HG03571 (cell line): Measurements from ENCODE around the gene CATSPERD.

Experiments used
- ATAC-seq: cut with Tn5 transposase; IDR thresholded peaks from one replicate; pipeline ENCODE4 v1.9.1; 2021; ENCODE audit not compliant: unreplicated experiment

The CATSPERD gene

GRCh38 chr19:5784581-5785147 is 64.2 kb downstream of the CATSPERD start, which contains the start of gene PRR22:
Gene PRR22, minus strand, starts transcription at chr19:5784746. Its CDS starts 86 bp downstream, at chr19:5784660.
- no peak for ATAC-seq

GRCh38 chr19:5785423-5785822 is 65.0 kb downstream of the CATSPERD start:
- ATAC-seq, result no peak

GRCh38 chr19:5786593-5787408 is 66.4 kb downstream of the CATSPERD start:
- no peak for ATAC-seq

GRCh38 chr19:5787409-5788182 is 67.2 kb downstream of the CATSPERD start:
- no peak for ATAC-seq

DNA sequence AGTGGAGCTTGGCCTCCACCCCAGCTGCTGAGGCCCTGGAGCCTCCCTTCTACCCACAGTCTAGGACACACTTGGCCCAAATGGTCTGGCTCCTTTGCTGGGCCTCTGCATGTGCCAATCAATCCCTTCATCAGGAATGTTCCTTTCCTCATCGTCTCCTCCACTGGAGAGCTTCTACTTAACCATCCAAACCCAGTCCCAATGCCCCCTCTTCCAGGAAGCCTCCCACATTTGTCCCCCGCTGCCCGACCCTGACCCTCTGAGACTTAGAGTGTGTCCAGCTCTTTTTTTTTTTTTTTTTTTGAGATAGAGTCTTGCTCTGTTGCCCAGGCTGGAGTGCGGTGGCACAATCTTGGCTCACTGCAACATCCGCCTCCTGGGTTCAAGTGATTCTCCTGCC is 68.0 kb downstream of the CATSPERD start:
- ATAC-seq, result no peak

GRCh38 chr19:5789351-5789761 is 68.9 kb downstream of the CATSPERD start:
- ATAC-seq, result no peak

- no peak for ATAC-seq
These were observed 69.6 kb downstream of the CATSPERD start for GRCh38 chr19:5789886-5790558.

DNA sequence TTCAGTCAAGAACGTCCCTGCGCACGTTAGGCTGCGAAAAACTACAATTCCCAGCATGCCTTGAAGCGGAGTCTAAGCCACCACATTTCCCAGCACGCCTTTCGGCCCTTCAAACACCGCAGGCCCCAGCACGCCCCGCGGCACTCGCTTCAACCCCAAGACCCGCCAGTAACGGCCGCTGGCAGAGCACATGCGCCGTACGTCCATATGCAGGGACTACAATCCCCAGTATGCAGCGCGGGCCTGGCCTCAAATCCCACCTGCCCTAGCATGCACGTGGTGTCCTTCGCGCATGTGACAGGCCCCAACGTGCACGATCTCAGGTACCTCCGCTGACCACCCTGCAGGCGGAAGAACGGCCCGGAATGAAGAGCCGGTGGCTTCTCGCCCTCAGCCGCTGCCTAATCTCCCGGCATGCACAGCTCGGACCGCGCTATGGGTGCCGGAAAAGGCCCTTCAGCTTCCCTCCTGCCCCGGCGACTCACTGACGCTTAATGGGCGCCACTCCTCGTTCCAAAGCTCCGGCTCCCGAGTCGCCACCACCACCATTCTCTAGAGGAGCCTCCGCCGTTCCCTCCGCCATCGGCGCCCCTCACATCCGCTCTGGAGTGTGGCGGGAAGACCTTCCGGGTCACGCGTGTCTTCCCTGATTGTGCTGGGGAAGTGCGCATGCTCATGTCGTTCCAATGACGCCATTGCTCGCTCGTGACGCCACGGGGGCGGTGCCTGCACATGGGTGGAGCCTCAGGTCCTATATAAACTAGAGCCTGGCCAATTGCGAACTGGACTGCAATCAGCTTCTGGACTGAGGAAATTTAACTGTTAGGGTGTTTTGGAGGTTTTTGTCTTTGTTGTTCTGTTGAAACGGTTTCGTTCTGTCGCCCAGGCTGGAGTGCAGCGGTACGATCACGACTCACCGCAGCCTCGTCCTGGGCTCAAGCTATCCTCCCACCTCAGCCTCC is 70.4 kb downstream of the CATSPERD start, which contains the start of gene DUS3L:
Gene DUS3L, minus strand, starts transcription at position 605 of the 962 bp plus-strand sequence. Its CDS starts 22 bp downstream, at position 583.
- ATAC-seq, result peak; percentile 79

- ATAC-seq, result no peak
These were observed 71.8 kb downstream of the CATSPERD start for GRCh38 chr19:5792224-5792623.

DNA sequence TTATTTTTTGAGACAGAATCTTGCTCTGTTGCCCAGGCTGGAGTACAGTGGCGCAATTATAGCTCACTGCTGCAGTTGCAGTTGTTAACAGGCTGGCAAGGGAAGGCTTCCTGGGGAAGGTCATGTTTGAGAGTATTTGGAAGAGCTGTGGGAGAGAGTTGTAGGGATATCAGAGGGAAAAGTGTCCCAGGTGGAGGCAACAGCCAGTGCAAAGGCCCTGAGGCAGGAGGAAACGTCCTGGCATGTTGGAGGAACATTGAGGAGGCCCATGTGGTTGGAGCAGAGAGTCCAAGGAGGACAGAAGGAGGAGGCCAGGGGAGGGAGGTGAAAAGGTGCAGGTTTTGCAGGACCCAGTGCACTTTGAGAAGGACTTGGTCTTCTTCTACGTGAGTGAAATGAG is 72.8 kb downstream of the CATSPERD start:
- no peak for ATAC-seq

GRCh38 chr19:5795382-5795919 is 75.0 kb downstream of the CATSPERD start:
- no peak for ATAC-seq

GRCh38 chr19:5798244-5798643 is 77.8 kb downstream of the CATSPERD start:
- no peak for ATAC-seq

- no peak for ATAC-seq
These were observed 79.1 kb downstream of the CATSPERD start for GRCh38 chr19:5799247-5800241.

DNA sequence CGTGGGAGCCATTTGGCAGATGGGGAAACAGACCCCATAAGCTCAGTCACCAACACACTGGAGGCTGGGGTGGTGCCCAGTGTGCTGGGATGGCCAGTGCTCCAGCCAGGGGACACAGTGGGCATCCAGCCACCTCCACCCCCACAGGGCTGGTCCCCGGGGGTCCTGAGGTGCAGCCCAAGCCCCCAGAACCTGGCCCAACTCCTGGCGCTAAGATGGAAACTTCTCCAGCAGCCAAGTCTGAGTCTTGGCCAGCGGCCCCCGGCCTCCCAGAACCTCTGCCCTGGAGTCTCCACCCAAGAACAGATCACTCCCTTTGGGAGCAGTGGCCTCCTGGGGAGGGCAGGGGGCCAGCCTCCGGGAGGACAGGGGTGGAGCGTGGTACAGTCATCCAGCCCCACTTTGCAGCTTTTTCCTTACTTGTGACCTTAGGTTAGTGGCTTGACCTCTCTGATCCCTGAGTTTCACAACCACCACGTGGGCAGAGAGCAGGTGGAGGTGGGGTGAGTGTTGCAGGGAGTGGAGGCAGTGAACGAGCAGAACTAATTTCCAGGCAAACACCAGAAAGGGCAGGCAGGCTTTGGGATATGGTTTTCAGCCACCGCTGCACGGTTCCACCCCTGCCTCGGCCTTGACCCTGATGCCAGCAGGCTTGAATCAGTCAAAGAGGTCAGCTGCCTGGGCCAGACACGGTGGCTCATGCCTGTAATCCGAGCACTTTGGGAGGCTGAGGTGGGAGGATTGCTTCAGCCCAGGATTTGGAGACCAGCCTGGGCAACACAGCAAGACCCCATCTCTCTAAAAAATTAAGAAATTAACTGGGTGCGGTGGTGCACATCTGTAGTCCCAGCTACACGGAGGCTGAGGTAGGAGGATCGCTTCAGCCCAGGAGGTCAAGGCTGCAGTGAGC is 80.2 kb downstream of the CATSPERD start:
- no peak for ATAC-seq

DNA sequence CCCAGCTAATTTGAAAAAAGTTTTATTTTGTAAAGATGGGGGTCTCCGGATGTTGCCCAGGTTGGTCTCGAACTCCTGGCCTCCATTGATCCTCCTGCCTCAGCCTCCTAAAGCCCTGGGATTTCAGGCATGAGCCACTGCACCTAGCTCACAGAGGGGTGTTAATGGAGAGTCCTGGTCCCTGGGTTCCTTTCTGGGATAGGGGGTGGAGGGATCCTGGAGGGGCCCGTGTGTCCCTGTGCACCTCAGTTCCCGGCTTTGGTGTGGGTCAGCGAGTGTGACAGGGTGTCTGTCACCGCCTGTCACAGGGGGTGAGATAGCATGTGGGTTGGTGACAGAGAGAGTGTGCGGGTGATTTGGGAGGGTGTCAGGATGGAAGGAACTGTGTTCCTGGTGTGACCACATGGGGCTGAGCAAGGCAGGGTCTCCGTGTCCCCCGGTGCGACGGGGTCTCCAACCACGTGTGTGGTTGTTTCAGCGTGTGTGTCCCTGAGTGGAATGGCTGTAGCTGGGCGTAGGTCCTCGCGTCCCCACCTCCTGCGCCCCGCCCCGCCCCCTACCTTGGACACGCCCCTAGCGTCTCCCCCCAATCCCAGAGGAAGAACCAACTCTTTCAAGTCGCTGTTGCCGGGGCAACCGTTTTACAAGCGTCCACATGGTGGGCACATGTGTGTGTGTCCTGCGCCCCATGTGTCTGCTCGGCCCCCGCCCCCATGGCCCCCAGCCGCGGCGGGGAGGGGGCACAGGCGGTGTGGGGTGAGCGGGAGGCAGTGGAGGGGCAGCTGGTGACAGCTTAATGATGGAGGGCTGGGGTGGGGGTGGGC is 81.6 kb downstream of the CATSPERD start:
- no peak for ATAC-seq

DNA sequence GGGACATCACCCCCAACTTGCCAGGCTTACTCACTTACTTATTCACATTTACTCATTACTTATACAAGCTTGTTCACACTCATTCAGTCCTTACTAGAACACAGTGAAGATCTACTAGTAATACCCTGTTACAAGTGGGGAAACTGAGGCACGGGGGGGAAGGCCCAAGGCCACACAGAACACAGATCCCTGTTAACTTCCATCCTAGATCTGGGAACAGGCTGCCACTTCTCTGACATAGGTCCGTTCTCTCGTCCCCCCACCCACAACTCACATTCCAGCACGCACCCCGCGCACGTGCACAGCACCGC is 83.0 kb downstream of the CATSPERD start:
- ATAC-seq, result no peak
